ENCODE data around the gene NUDT3. TPM values are rescaled to one million over a fixed set of nuclear protein-coding genes. Genes with fewer than 3 reads are reported as not detected.

Gene NUDT3
- total and polyA plus RNA-seq, 4 donors, result 3.2 to 20.2 (median 9.5) TPM

GRCh38 chr6:34362176-34362575 lies 30.3 kb downstream of the NUDT3 start:
- no peak for TF ChIP-seq ATF3 (IDR thresholded peaks at IDR 0.05)
- TF ChIP-seq MAX (IDR thresholded peaks at IDR 0.05), result no peak
- no peak for TF ChIP-seq RXRA (IDR thresholded peaks at IDR 0.05)
- no peak for TF ChIP-seq NR2F2 (IDR thresholded peaks at IDR 0.05)
- no peak for TF ChIP-seq HNF4G (IDR thresholded peaks at IDR 0.05)
- no peak for TF ChIP-seq ZBTB33 (IDR thresholded peaks at IDR 0.05)
- TF ChIP-seq SP1 (IDR thresholded peaks at IDR 0.05), result no peak
- TF ChIP-seq TAF1 (conservative IDR thresholded peaks at IDR 0.05), result no peak
- no peak for TF ChIP-seq CTCF (IDR thresholded peaks at IDR 0.05; ENCODE audit: low read depth, low read length, missing input control)
- TF ChIP-seq YY1 (IDR thresholded peaks at IDR 0.05), result no peak
- TF ChIP-seq REST (IDR thresholded peaks at IDR 0.05), result no peak
- TF ChIP-seq RAD21 (IDR thresholded peaks at IDR 0.05), result no peak
- TF ChIP-seq EGR1 (IDR thresholded peaks at IDR 0.05; ENCODE audit: low read depth in 2 of 2), result no peak
- no peak for TF ChIP-seq GABPA (IDR thresholded peaks at IDR 0.05 in 1 of 2, conservative IDR thresholded peaks at IDR 0.05 in 1 of 2)
- no peak for TF ChIP-seq FOXA2 (IDR thresholded peaks at IDR 0.05)
- DNase-seq (ENCODE audit: low spot score), result no peak
- 95% methylated on average over 1 of the region's 1 CpG for WGBS
- Histone ChIP-seq H3K4me3 (ENCODE audit: low read depth in 1 of 3, low read length in 3 of 3) (no peak overlapping the region), H3K9me3 (ENCODE audit: control insufficient read depth in 4 of 4, low read length in 3 of 4) (no peaks in the 10 kb centered on the region), H3K27ac (ENCODE audit: low read depth in 1 of 2, low read length in 2 of 2) (no peak overlapping the region), H3K4me1 (ENCODE audit: control insufficient read depth in 4 of 4, insufficient read depth in 4 of 4, low read length in 3 of 4) (peaks cover 4 to 12% (median 7%) of the 10 kb centered on the region in 4 donors), H3K27me3 (ENCODE audit: control insufficient read depth in 4 of 4, insufficient read depth in 4 of 4, low read length in 3 of 4) (no peaks in the 10 kb centered on the region), H3K9ac (ENCODE audit: low read depth in 1 of 2, low read length in 2 of 2) (no peak overlapping the region), H3K36me3 (ENCODE audit: control insufficient read depth in 4 of 4, insufficient read depth in 3 of 4, low read depth in 1 of 4, low read length in 3 of 4) (no peaks in the 10 kb centered on the region)

GRCh38 chr6:34360556-34360955 lies 31.9 kb downstream of the NUDT3 start:
- 96% methylated on average over 2 of the region's 2 CpGs for WGBS
- Histone ChIP-seq H3K4me3 (ENCODE audit: low read depth in 1 of 3, low read length in 3 of 3) (no peak overlapping the region), H3K27me3 (ENCODE audit: control insufficient read depth in 4 of 4, insufficient read depth in 4 of 4, low read length in 3 of 4) (no peaks in the 10 kb centered on the region), H3K27ac (ENCODE audit: low read depth in 1 of 2, low read length in 2 of 2) (no peak overlapping the region), H3K36me3 (ENCODE audit: control insufficient read depth in 4 of 4, insufficient read depth in 3 of 4, low read depth in 1 of 4, low read length in 3 of 4) (no peaks in the 10 kb centered on the region), H3K9me3 (ENCODE audit: control insufficient read depth in 4 of 4, low read length in 3 of 4) (no peaks in the 10 kb centered on the region), H3K4me1 (ENCODE audit: control insufficient read depth in 4 of 4, insufficient read depth in 4 of 4, low read length in 3 of 4) (peaks cover 4 to 12% (median 8%) of the 10 kb centered on the region in 4 donors), H3K9ac (ENCODE audit: low read depth in 1 of 2, low read length in 2 of 2) (no peak overlapping the region)
- DNase-seq (ENCODE audit: low spot score), result no peak
- TF ChIP-seq RAD21 (IDR thresholded peaks at IDR 0.05) (no peak), REST (IDR thresholded peaks at IDR 0.05) (no peak), HNF4G (IDR thresholded peaks at IDR 0.05) (no peak), NR2F2 (IDR thresholded peaks at IDR 0.05) (no peak), ZBTB33 (IDR thresholded peaks at IDR 0.05) (no peak), EGR1 (IDR thresholded peaks at IDR 0.05; ENCODE audit: low read depth in 2 of 2) (no peak), ATF3 (IDR thresholded peaks at IDR 0.05) (no peak), JUND (IDR thresholded peaks at IDR 0.05) (no peak), SP1 (IDR thresholded peaks at IDR 0.05) (no peak)
